ENCODE measurements around the gene C3.
"Not testable (repeated sequence)": the region's sequence is repeated elsewhere in the genome, so short reads cannot be mapped to it uniquely, and the experiment has no call there.

Gene C3

GRCh38 chr19:6720369-6721137, at the start of gene C3:
Gene C3, minus strand, starts transcription at chr19:6720650. Its CDS starts 61 bp downstream, at chr19:6720589.
- no peak for DNase-seq (ENCODE audit: low spot score)

- DNase-seq (ENCODE audit: low spot score): no peak
These were observed 48.7 kb upstream of the C3 start for GRCh38 chr19:6769006-6769619.

DNA sequence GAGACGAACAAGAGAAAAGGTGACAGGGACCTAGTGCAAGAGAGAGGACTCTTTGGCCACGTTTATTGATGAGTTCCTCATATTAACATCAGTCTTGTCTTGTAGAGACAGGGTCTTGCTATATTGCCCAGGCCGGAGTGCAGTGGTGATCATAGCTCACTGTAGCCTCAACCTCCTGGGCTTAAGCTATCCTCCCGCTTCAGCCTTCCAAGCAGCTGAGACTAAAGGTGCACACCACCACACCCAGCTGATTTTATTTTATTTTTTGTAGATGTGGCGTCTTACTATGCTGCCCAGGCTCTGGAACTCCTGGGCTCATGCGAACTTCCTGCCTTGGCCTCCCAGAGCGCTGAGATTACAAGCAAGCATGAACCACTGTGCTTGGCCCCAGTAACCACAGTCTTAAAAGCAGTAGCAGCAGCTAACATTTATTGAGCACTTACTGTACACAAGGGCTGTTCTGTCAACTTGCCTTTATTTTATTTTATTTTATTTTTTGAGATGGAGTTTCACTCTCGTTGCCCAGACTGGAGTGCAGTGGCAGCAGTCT, 47.9 kb upstream of the C3 start:
- DNase-seq (ENCODE audit: low spot score): no peak

DNA sequence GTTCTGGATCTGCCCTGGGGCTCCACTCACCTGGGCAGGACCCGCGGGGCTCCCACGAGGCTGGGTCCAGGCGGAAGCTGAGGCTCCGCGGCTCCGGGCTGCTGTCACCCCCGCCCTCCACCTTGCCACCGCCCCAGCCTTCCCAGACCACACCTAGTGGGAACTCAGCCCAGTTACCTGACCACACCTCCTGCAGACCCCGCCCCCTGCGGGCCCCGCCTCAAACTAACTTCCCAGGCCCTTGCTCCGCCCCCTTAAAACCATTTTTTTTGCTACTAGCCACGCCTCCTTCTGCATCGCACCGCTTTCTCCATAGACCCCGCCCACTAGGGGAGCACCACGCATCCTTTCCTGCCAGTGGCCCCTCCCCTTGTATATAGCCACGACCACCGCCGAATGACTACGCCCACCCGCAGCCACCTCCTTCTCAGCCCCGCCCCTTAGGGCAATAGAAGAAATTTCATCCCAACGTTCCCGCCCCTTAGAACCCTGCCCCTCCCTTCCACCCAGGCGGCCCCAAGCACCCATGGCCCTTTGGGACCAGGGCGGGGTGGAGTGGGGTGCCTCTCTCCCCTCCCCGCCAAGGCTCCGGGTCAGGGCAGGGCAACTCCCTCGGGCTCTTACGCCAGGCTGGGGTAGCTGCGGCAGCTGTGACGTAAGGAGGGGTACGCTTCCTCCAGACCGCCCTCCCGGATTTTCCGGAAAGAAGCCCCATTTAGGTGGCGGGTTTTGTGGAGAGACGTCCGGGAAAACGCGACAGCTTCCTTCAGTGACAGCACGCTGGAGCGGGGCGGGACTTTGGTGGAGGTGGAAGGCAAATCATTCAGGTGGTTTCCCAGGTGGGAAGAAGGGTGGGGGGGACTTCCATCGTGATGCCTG, 47.1 kb upstream of the C3 start, which contains the start of gene SH2D3A:
Gene SH2D3A (minus strand): TSS at position 79 of the 879 bp plus-strand sequence. CDS start 3,687 bp downstream, outside the sequence.
- DNase-seq (ENCODE audit: low spot score): peak; percentile 85

- DNase-seq (ENCODE audit: low spot score): no peak
These were observed 46.6 kb upstream of the C3 start for GRCh38 chr19:6767081-6767356.

DNA sequence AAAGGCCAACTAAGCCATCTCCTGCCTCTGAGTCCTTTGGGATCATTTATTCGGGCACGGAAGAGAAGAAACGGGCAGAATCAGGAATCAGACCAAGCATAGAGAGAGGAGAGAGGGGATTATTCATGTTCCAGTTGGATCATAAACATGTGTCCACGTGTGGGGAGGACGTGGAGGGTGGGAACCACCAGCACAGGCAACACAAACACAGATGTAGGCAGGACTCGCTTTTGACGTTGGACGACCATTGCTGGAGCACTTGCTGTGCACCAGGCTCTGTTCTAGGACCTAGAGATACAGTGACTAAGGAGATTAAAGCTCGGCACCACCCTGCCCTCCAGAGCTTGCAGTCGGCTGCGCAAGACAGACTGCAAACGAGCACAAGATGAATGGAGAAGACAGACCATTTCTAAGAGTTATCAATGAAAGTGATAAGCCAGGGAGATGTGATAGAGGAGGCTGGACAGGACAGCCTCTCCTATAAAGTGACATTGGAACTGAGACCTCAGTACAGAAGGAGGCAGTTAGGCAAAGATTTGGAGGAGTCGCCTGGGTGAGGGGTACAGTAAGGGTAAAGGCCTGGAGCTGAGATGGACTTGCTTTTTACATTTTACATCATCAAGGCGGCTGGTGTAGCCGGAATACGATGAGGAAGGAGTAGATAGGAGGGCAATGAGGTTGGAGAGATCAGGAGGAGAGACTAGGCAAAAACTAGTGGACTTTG, 46.1 kb upstream of the C3 start:
- no peak for DNase-seq (ENCODE audit: low spot score)

DNA sequence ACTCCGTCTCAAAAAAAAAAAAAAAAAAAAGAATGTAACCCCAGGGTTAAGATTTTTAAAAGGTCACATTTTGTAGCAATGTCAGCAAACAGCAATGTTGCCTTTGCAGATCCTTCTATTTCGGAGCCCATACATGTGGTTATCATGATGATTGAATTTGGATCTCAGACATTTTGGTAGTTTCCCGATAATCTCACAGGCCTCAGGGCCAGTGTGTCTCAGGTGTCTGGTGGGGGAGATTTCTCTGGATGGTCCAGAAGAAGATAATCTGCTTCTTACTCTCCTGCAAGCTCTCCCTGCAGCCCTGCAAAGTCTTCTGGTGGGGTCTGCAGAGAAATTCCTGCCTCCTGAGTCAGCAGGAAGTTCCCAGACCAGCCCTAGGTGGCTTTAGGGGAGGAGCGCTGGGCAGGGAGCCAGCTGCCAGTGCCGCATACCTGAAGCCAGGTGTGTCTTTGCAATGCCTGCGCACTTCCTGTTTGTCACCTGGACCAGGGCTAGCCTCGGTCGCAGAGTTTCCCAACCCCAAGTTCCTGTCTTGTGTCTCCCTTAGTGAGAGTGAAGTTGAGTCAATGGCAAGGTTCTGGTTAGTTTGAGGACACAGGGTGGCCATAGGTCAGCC, 45.4 kb upstream of the C3 start:
- DNase-seq (ENCODE audit: low spot score): no peak

GRCh38 chr19:6762253-6762797, 41.9 kb upstream of the C3 start:
- DNase-seq (ENCODE audit: low spot score): not testable (repeated sequence)

GRCh38 chr19:6761053-6761676, 40.7 kb upstream of the C3 start:
- DNase-seq (ENCODE audit: low spot score): peak; percentile 59

GRCh38 chr19:6760606-6761005, 40.2 kb upstream of the C3 start:
- no peak for DNase-seq (ENCODE audit: low spot score)

- no peak for DNase-seq (ENCODE audit: low spot score)
These were observed 34.4 kb upstream of the C3 start for GRCh38 chr19:6754653-6755463.

GRCh38 chr19:6754136-6754535, 33.7 kb upstream of the C3 start:
- DNase-seq (ENCODE audit: low spot score): no peak

- peak; percentile 89 for DNase-seq (ENCODE audit: low spot score)
These were observed 33.0 kb upstream of the C3 start for GRCh38 chr19:6753178-6754031.

DNA sequence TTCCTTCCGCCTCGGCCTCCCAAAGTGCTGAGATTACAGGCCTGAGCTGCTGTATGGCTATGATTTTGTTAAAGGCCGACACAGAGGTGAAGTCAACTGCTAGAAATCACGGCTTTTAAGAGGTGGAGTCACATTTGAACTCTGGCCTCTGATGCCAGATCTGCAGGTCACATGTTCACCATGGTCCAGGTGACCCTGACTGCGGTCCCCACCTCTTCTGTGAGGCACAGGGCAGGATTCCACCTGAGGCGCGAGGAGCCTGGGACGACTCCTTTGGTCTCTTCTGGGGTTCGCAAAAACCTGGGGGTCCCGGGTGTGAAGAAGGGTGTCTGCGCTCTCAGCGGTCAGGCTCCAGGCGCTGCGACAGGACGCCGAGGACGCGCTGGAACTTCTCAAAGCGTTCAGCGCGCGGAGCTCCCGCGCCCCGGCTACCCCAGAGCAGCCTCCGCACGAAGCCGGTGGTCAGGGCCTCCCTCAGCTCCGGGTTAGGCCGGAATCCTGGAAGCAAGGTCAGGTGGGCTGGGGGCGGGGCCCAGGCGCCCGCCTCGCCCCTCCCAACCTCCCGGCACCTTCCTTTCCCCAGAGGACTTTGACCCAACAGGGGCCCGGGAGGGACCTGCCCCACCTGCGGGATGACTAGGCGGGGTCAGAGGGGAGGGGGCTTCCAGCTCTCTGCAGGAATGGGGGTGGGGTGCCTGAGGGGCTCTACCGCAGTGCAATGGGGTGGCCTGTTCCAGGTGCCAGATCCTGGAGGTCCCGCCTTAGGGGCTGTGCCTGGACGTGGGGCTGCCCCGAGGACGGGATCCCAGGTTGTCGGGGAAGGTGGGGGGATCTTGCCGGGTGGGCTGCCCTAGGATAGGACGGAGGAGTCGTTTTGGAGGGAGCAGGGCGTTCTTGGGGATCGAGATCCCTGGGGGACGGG, 32.1 kb upstream of the C3 start:
- peak; percentile 38 for DNase-seq (ENCODE audit: low spot score)

GRCh38 chr19:6751189-6751588, 30.7 kb upstream of the C3 start:
- DNase-seq (ENCODE audit: low spot score): no peak

DNA sequence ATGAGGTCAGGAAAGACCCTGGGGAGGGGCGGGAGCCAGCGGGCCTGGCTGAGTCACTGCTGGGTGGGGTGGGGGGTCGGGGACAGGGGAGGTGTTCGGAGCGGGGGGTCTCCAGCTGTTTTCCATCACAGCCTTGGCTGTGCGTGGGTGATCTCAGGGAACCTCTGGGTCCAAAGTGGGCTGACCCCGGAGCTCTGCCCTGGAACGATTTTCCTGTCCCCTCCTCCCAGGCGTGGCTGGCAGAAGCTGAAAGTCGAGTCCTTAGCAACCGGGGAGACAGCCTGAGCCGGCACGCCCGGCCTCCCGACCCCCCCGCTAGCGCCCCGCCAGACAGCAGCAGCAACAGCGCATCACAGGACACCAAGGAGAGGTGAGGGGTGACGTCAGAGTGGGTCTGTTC, 29.6 kb upstream of the C3 start:
- peak; percentile 45 for DNase-seq (ENCODE audit: low spot score)

DNA sequence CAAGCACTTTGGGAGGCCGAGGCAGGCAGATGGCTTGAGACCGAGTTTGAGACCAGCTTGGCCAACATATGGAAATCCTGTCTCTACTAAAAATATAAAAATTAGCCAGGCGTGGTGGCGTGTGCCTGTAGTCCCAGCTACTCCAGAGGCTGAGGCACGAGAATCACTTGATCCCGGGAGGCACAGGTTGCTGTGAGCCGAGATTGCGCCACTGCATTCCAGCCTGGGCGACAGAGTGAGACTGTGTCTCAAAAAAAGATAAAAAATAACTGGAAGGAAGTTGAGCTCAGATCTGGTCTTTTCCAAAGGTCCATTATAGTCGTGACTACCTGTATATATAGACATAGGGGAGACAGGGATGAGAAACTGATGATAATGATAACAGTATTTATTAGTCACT, 28.1 kb upstream of the C3 start:
- DNase-seq (ENCODE audit: low spot score): not testable (repeated sequence)

GRCh38 chr19:6745965-6746364, 25.5 kb upstream of the C3 start:
- no peak for DNase-seq (ENCODE audit: low spot score)

Measured in D341Med (cell line).